OCI-M2 (cell line): Measurements from ENCODE around the gene PDCD1LG2.
"Not testable (repeated sequence)": the region's sequence is repeated elsewhere in the genome, so short reads cannot be mapped to it uniquely, and the experiment has no call there.

Experiments
- DNase-seq: peaks from one replicate; lab custom pipeline; 2025; ENCODE audit not compliant: unreplicated experiment; lab: John Stamatoyannopoulos, UW

Gene PDCD1LG2

DNA sequence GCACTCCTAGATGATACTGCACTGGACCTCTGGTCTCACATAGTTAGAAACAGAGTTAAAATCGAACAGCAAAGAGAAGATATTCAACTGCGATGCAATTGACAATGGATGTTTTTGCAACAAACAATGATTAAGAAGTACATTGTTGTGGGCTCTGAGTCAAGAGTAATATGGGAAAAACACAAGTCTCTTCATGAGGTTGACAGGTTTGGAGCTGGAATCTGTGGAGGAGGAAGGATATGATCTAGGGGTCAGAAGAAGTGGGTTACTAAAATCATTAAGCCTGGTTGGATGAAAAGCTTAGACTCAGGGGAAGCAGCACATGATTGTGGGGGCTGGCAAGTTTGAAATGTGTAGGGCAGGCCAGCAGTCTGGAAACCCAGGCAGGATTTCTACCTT, 53.1 kb downstream of the PDCD1LG2 start:
- no peak for DNase-seq

DNA sequence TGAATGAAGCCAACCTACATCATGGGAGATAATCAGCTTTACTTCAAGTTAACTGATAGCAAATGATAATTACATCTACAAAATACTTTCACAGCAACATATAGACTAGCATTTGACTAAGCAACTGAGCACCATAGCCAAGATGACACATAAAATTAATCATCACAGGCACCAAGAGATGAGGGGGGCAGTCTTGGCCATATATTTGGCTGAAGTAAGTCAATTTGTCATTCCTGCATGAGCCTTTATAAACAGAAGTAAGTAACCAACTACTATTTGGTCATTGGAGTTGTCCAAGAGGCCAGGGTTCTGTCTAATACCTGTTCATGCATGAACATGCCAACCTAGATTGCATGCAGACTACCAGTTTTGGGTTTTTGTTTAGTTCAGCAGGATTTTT, 53.6 kb downstream of the PDCD1LG2 start:
- no peak for DNase-seq

DNA sequence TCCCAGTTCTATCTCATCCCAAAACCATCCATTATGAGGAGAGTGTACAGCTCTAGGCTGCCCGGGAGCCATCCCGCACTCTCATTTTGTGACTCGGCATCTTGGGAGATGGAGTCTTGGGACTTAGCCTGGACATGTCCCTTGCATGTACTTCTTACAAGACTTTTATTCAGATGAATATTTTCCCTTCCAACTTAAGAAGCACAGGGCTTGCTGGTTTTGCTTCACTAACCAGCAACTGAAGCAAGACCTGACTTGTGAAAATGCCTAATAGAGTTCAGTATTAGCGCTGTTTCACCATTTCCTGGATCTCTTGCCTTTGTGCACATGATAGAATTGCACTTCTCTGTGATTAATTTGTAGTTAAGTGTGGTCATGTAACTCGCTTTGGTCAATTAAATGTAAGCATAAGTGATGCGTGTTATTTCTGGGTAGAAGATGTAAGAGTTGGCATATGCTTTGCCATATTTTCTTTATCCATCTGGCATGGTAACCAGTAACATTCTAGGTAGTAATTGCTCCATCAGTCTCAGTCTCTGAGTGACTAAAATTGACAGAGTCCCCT, 55.8 kb downstream of the PDCD1LG2 start:
- DNase-seq: no peak

DNA sequence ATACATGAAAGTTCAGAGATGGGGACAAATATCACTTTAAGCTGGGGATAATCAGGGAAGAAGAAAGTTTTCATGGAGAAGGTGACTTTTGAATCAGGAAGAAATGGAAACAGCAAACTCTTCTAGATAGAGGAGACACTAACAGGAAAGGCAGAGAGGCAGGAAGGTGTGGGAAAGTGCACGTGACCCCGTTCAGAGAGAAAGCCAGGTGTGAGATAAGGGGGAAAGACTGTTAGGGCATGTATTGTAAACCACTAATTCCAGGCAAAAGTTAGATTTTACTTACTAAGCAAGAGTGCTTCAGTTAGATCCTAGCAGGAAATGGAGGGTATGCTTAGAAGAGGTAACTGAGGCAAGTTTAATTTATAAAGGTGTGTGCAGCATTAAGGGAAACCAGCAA, 58.5 kb downstream of the PDCD1LG2 start:
- no peak for DNase-seq

DNA sequence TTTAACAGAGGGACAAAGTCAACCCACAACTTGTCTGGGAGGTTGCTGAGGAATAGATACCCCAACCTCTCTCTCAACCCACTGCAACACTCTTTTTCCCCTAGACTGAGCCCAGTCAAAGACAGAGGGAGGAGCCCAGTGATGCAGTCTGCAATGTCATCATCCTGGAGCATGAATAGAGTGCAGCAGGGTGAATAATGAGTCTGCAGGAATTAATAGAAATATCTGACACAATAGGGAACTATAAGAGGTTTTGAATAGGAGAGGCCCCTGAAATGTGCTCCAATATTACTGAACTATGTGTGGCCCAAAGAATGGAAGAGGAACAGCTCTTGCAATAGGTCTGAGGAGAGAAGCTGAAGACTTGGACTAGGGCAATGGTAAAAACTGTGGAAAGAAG, 59.1 kb downstream of the PDCD1LG2 start:
- no peak for DNase-seq

DNA sequence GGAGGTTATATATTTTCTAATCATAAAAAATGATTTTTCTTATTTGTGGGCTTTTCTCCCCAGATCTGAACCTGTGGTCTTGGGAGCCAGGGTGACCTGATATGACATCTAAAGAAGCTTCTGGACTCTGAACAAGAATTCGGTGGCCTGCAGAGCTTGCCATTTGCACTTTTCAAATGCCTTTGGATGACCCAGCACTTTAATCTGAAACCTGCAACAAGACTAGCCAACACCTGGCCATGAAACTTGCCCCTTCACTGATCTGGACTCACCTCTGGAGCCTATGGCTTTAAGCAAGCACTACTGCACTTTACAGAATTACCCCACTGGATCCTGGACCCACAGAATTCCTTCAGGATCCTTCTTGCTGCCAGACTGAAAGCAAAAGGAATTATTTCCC, 59.6 kb downstream of the PDCD1LG2 start:
- DNase-seq: no peak

DNA sequence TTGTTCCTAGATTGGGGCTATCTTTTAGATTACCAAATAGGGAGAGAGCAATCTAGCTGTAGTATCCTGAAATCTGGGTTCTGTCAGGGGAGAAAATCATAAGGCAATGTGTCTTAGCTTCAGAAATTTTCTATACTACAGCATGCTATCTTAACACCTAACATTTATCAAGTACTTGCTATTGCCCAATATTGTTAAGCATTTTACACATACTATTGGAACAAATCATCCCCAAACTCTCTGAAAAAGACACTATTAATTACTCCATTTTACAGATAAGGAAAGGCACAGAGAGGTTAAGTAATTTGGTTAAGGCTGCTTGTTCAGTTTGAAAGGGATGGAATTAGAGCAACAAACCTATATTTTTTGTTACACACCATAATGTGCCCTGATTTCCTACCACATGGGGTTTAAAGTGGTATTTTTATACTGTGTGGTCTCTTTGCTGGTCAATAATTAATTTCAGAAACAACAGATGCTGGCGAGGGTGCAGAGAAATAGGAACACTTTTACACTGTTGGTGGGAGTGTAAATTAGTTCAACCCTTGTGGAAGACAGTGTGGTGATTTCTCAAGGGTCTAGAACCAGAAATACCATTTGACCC, 61.4 kb downstream of the PDCD1LG2 start:
- DNase-seq: no peak

DNA sequence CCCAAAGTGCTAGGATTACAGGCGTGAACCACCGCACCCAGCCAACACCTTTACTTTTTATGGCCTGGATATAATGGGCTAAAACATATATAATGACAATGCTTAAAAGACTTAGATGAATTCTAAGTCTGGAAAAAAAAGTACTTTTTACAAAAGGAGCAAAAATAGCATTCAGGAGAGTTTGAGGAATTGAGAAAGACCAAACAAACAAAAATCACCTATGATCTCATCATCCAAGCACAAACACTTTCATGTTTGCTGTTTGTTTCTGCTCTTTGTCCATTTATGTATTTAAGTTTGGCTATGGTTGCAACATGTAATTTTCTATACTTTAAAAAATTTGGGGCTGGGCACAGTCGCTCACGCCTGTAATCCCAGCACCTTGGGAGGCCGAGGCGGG, 63.8 kb downstream of the PDCD1LG2 start:
- no peak for DNase-seq

DNA sequence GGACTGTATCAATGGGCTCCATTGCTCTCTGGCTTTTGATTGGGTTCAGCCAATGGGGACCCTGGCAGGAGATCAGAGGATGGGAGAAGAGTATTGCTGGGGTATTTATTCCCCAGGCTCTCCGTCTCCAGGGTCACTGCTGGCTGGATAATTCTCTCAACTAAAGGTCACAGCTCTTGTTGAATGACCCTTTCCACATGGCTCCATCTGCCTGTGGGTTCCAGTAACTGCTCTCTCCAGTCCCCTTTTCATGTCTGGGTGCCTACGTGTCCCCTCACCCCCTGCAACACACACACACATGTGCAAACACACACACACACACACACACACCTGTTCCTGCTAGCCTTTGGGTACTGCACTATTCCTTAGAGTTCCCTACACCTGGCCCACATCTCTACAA, 64.7 kb downstream of the PDCD1LG2 start:
- DNase-seq: no peak

DNA sequence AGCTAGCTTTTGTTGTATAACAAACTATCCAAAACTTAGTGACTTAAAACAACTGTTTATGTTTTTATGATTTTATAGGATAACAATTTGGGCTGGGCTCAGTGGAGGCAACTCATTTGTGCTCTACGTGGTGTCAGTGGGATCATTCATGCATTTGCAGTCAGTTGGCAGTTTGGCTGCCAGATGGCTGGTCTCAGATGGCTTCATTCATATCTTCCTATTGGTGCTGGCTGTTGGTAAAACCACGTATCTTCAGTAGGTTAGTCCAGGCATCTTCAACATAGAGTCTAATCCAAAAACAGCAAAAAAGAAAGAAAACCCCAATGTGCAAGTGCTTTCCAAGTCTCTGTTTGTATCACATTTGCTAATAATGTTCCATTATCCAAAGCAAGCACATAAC, 66.9 kb downstream of the PDCD1LG2 start:
- no peak for DNase-seq

DNA sequence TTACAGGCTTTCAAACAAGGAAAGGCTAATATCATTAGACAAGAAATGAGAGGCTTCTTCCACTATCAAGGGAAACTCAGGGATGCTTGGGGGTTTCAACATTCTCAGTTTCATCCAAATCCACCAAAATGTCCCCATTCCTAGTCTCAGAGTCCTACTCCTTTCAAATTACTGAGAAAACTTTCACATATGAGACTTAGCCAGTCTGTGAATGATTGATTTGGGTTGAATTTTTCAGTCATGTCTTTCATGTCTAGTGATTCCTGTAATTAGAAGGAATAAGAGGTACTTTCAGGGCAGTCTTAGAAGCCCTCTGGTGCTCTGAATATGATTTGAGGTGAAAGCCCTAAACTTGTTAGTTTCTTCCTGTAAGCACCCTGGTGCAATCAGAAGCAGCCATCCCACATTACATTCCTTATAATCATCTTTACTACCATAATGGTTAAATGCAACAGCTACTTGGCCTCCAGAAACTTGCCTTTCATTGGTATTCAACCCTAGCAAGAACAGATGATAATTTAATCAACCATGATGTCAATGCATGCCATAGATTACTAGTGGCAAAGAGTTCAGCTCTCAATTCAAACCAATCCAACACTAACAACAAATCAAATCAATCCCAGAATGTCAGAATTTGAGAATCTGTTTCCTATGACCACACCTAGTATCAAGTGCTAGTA, 67.8 kb downstream of the PDCD1LG2 start:
- no peak for DNase-seq

DNA sequence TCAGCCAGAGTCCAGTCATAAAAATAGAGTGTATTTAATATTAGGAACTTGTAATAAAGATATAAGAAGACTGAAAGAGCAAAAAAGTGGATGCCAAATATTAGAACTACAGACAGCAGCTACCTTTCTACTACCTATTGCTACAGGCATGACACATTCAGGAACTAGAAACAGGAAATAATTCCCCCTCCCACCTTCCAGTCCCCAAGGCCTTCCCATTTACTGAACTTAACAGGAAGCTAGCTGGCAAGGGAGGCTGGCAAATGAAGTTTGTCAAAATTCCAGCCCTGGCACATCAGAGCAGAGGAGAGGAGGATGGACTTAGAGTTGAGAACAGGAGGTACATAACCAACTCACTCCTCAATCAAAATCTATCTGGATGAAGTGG, 68.4 kb downstream of the PDCD1LG2 start:
- no peak for DNase-seq

DNA sequence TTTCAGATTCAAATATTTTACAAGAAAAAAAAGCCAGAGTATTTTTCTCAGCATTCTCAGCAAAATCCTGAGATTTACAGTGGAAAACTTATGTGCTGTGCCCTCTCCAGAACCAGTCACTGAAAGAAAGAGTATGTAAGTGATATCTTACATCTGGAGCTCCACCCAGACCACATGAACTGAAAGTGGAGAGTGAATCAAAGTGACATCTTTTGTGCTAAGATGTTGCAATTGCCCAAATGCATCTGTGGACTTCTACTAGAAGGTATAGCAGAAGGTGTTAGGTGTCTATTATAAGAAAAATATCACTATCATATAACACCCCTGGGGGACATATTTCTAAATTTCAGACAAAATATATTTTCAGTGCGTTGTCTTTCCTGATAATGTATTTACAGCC, 69.5 kb downstream of the PDCD1LG2 start:
- no peak for DNase-seq

DNA sequence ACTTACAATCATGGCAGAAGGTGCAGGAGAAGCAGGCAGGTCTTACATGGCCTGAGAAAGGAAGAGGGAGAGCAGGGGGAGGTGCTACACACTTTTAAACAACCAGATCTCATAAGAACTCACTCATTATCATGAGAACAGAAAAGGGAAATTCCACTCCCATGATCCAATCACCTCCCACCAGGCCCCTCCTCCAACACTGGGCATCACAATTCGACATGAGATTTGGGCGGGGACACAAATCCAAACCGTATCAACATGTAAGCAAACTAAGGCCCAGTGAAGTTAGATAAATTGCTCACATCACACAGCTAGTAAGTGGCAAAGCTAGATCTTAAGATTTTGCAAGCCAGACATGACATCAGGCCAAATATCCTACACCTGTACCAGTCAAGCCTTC, 70.3 kb downstream of the PDCD1LG2 start:
- no peak for DNase-seq

DNA sequence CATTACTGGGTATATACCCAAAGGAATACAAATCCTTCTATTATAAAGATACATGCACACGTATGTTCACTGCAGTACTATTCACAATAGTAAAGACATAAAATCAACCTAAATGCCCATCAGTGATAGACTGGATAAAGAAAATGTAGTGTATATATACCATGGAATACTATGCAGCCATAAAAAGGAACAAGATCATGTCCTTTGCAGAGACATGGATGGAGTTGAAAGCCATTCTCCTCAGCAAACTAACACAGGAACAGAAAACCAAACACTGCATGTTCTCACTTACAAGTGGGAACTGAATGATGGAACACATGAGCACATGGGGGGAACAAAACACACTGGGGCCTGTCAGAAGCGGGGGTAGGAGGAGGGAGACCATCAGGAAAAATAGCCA, 71.4 kb downstream of the PDCD1LG2 start:
- not testable (repeated sequence) for DNase-seq

DNA sequence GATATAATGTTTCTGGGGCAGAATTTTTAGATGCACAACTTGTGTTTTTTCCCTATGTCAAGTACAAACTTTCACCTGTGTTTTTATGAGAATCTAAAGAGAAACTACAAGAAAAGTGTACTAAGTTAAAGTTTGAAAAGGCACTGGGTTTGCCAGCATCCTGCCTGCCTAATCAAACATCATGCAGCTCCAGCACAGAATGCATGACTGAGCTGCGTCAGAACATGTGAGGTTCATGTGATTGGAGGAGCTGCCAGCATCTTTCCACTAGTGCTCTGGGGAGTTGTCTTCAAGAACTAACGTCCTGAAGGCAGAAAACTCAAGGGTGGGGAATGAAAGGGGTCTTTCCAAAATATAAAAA, 72.5 kb downstream of the PDCD1LG2 start:
- DNase-seq: no peak

DNA sequence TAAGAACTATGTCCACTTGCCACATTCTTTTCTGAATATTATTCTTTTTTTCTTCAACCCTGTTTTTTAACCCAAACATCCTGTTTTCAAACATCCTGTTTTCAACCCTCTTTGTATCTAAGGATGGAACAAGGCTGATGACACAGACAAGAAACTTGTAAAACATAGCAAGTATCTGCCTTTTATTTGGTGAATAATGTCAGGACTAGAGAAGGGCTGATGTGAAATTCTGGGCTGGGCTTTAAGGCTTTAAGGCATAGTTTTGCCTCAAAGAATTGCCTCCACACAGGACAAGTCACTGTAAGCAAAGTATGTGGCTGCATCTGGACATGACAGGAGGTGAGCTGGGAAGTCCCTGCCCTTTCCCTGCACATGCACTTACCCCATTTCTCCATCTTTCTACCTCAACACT, 76.1 kb downstream of the PDCD1LG2 start:
- no peak for DNase-seq

DNA sequence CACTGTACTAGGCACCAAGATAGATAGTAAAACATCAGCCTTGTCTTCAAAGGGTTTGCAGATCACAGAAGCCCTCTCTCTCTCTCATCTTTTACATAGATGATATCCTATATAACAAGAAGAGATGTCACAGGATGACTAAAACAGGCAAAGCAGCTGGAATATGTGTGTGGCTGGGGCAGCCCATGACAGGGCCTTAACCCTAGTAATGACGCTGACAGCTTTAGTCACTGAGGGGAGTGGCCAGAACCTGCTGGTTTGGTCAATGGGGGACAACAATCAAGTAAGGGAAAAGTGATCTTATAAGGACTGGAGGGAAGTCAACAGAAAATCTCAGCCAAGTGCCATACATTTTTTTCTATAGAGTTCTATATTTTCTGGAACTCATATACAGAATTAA, 76.7 kb downstream of the PDCD1LG2 start:
- DNase-seq: no peak

DNA sequence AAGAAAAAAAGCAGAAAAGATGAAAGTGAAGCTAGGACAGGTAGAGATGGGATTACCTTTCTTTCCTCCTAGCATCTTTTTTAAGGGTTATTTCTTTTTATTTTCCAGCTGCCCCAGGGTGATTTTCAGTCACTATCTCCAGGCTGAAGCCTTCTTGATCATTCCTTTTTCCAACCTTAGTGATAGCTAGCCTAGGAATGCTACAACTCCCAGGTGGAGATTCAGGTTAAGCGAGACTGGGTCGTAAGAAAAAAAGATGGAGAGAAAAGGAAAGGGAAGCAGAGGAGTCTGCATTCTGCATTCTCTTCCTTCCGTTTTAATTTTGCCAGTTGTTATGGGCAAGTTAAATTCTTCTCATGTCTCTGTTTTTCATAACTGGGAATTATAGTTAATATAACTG, 81.9 kb downstream of the PDCD1LG2 start:
- no peak for DNase-seq

DNA sequence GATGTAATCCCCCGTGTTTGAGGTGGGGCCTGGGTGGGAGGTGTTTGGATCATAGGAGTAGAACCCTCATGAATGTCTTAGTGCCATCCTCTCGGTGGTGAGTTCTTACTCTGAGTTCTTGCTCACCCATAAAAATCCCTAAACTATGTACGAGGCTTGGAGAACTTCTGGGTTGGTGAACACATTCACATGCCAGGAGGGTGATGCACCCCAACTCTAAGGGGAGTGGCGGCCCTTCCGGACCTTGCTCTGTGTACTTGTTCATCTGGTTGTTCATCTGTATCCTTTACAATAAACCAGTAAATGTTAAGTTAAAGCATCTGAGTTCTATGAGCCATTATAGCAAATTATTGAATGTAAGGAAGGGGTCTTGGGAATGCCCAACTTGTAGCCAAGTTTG, 82.6 kb downstream of the PDCD1LG2 start:
- DNase-seq: no peak

DNA sequence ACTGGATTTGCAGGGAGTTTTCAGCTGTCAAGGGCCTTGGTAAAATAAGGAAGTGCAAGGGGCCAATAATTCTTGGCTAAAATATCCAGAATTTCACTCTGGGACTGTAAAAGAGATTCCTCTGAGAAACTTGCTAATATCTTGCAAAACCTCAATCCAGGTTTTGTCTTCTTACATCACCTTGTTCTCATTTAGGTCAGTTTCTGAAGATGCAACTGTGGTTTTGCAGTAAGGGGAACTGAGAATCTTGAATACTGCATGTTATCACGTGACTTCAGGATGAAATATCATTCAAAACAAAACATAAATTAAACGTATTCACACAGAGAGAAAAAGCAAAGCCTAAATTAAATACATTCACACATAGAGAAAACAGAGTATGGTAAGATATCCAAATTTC, 83.6 kb downstream of the PDCD1LG2 start:
- DNase-seq: no peak

DNA sequence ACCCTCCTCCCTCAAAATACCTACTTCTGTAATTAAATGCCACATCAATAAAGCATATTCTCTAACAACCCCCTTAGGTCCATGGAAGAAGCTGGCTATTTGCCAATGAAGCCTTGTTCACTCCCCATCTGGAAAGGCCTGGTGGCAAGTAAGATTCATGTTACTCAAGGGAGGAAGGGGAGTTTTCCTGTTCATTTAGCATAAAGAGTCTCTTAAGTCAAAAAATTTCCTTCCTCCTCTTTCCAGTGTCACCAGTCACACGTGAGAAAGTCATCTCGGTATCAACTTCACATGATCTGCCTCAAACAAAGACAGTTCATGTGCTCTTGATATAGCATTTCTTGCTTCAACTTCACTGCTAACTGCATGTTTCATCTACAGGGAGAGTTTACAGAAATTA, 85.8 kb downstream of the PDCD1LG2 start:
- no peak for DNase-seq
